Esophagus squamous epithelium (tissue), 4 donors: ENCODE results near the gene GNAI1.

Experiments used
- CTCF ChIP-seq, 6 experiments: fragments of 450-650 bp in 4 of 6; fragments of 200-600 bp in 2 of 6; sonication (generic) in 2 of 6; IDR thresholded peaks; one replicate each; pipeline ENCODE4 v1.5.1; 2016 to 2019; ENCODE audit warnings: antibody characterized with exemption in 6 of 6, mild to moderate bottlenecking in 4 of 6, moderate library complexity in 4 of 6
- POLR2A ChIP-seq, 4 donors: fragments of 450-650 bp; IDR thresholded peaks; one replicate each; pipeline ENCODE4 v1.6.1; 2017; ENCODE audit warnings: antibody characterized with exemption in 4 of 4, mild to moderate bottlenecking in 4 of 4, moderate library complexity in 3 of 4

DNA sequence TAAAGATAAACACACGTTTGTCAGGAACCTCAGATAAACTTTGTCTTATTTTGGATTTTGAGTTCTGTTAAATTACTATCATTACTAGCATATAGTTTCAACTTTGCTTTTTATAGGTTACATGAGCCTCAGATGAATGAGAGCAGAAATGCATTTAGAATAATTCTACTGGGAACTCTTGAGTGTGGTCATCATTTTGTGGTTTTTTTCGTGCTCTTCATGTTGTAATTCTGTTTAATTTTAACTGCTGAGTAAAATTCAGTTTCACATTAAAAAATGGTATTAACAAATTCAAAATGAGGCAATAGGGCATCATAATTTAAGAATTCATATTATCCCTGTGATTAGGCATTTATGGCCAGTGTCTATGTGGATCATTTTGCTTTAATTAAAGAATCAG is 72.9 kb downstream of the GNAI1 start:
- TF ChIP-seq CTCF (IDR thresholded peaks at IDR 0.05): no peak
- no peak for TF ChIP-seq POLR2A (IDR thresholded peaks at IDR 0.05)
